Transverse colon (tissue), 4 donors: ENCODE results near the gene GATB.

Experiments used
- CTCF ChIP-seq, 5 experiments: fragments of 200-600 bp in 3 of 5; fragments of 450-650 bp in 2 of 5; sonication (generic) in 3 of 5; IDR thresholded peaks; 1 replicate in 2 of 5; 2 replicates in 3 of 5; pipeline ENCODE4 v1.5.1; 2016 to 2017; ENCODE audit warnings: antibody characterized with exemption in 5 of 5, inconsistent platforms in 3 of 5, mild to moderate bottlenecking in 2 of 5, moderate library complexity in 1 of 5
- EP300 ChIP-seq: sonication (generic); formaldehyde crosslinking; IDR thresholded peaks from one replicate; pipeline ENCODE4 v1.6.1; 2017; ENCODE audit warnings: antibody characterized with exemption, low read depth
- POLR2A ChIP-seq: fragments of 450-650 bp; IDR thresholded peaks from one replicate; pipeline ENCODE4 v1.6.1; 2016; ENCODE audit warnings: antibody characterized with exemption, mild to moderate bottlenecking, moderate library complexity
- POLR2AphosphoS5 ChIP-seq, 3 donors: sonication (generic); formaldehyde crosslinking; IDR thresholded peaks; one replicate each; pipeline ENCODE4 v1.6.1; 2016; ENCODE audit warnings: antibody characterized with exemption in 3 of 3

- TF ChIP-seq CTCF (IDR thresholded peaks at IDR 0.05) (no peak), POLR2AphosphoS5 (IDR thresholded peaks at IDR 0.05) (no peak), EP300 (no peak), POLR2A (no peak)
Observed at GRCh38 chr4:151771664-151772063, 10.9 kb upstream of the GATB start.
